ENCODE data around the gene CAMK2N1. TPM values are rescaled to one million over a fixed set of nuclear protein-coding genes. Genes with fewer than 3 reads are reported as not detected.
A peak's percentile ranks its signal among the peaks of the same experiment; 100 is the strongest.
"Not testable (repeated sequence)": the region's sequence is repeated elsewhere in the genome, so short reads cannot be mapped to it uniquely, and the experiment has no call there.

Gene CAMK2N1
- polyA plus RNA-seq (2013, experiment 1 of 2), result 29.7 TPM
- 30.7 TPM for polyA plus RNA-seq (2013, experiment 2 of 2)

DNA sequence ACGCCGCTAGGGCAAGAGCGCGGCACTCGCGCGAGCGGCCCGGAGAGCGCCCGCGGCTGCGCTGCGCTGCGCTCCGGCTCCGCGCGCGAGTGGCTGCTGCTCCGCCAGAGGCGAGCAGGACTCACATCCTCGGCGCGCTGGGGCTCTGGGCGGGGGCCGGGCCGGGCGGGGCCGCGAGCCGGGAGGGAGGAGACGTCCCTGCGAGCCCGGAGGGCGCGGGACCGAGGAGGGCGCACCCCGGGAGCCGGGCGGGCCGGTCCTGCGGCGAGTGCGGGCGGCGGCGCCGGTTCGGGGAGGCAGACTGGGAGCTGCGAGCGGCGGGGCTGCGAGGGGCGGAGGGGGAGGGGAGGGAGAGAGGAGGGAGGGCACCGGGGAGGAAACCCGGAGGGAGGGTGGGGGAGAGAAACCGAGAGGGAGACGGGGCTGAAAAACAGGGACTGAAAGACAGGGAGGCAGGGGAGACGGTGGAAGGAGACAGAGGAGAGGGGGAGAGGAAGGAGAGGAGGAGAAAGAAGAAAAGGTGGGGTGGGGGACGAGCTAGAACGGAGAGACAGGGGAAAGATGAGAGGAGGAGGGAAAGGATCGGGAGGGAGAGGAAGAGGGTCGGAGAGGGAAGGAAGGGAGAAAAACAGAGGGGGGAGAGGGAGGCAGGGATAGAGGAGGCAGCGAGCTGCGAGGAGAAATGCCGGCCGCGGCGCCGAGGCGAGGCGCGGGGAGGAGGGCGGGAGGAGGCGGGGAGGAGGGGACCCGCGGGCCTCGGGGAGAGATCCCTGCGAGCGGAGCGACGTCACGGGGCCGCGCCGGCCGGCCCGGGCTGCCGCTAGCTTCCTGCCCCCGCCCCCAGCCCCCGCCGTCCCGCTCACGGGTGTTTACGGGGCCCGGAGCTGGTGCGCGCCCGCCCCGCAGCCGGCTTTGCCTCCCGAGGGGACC is at the start of gene CAMK2N1:
Gene CAMK2N1, minus strand, starts transcription at position 684 of the 930 bp plus-strand sequence. CDS start 831 bp downstream, outside the sequence.
- Histone ChIP-seq H3K27ac (ENCODE audit: low read depth, low read length, severe bottlenecking) (peak within 1 kb of the TSS; percentile 77), H3K4me3 (ENCODE audit: extremely low read depth, insufficient read depth, low read length, poor library complexity, severe bottlenecking) (peak within 1 kb of the TSS; percentile 73), H3K4me1 (ENCODE audit: control insufficient read depth, insufficient read depth, low read length, poor library complexity, severe bottlenecking) (peaks cover 13% of the 10 kb centered on the region), H3K36me3 (ENCODE audit: control insufficient read depth, insufficient read depth, low read length) (no peaks in the 10 kb centered on the region), H3K9me3 (ENCODE audit: control insufficient read depth, low read length) (no peaks in the 10 kb centered on the region)
- 0 to 1% methylated on average over 56 to 73 of the region's 104 CpGs for WGBS, 2 experiments (ENCODE audit: insufficient coverage in 2 of 2)

DNA sequence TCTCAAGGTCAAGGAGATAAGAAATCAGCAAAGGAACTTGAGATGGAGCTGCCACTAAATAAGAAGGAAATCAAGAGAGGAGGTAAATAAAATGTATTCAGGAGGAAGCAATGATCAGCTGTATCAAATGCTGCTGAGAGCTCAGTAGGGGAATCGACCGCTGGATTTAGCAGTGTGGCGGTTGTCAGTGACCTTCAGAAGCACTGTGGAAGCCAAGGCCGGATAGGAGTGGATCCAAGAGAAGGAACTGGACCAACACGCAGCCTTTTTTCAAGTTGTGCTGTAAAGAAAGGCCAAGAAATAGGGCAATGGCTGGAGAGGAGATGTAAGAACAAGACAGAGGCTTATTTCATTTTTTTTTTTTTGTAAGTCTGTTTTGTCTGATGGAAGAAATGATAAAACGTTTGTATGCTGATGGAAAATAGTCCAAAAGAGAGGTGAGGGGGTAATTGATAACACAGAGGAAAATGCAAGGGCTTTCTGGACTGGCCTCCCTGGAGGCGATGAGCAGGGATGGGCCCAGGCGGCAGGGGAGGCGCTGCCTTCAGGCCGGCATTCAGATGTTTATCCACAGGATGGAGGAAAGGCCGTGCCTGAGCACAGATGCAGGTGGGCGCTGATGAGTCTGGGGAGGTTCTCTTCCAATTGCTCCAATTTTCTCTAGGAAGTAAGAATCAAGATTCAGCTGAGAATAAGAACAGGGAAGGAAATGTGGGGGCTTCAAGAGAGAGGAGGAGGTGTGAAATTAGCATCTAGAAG is 48.8 kb upstream of the CAMK2N1 start:
- 71 to 78% methylated on average over 11 to 12 of the region's 12 CpGs for WGBS, 2 experiments (ENCODE audit: insufficient coverage in 2 of 2)
- Histone ChIP-seq H3K27ac (ENCODE audit: low read depth, low read length, severe bottlenecking) (no peak overlapping the region), H3K36me3 (ENCODE audit: control insufficient read depth, insufficient read depth, low read length) (no peaks in the 10 kb centered on the region), H3K4me3 (ENCODE audit: extremely low read depth, insufficient read depth, low read length, poor library complexity, severe bottlenecking) (no peak overlapping the region), H3K4me1 (ENCODE audit: control insufficient read depth, insufficient read depth, low read length, poor library complexity, severe bottlenecking) (no peaks in the 10 kb centered on the region), H3K9me3 (ENCODE audit: control insufficient read depth, low read length) (no peaks in the 10 kb centered on the region)

DNA sequence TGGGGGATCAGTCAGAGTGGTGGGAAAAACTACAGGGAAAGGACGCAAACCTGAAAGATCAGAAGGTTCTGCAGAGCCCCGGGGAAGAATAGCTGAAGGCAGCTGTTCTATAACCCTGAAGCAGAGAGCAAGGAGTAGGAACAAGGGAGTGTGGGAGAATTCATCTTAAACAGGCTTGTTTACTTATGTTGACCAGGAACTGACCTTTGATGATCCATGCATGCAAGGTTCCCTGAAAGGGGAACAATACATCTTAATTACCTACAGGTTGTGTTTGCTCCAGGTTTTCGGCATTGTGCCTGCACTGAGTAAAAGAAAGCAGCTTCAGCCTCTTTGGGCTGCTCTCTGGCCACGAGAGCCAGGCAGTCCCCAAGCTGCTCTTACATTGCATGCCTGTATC is 47.6 kb upstream of the CAMK2N1 start:
- H3K4me1 ChIP-seq (ENCODE audit: control insufficient read depth, insufficient read depth, low read length, poor library complexity, severe bottlenecking), result no peaks in the 10 kb centered on the region
- H3K4me3 ChIP-seq (ENCODE audit: extremely low read depth, insufficient read depth, low read length, poor library complexity, severe bottlenecking), result no peak overlapping the region
- 80 to 89% methylated on average over 4 of the region's 4 CpGs for WGBS, 2 experiments (ENCODE audit: insufficient coverage in 2 of 2)
- no peak overlapping the region for H3K27ac ChIP-seq (ENCODE audit: low read depth, low read length, severe bottlenecking)
- no peaks in the 10 kb centered on the region for H3K9me3 ChIP-seq (ENCODE audit: control insufficient read depth, low read length)
- no peaks in the 10 kb centered on the region for H3K36me3 ChIP-seq (ENCODE audit: control insufficient read depth, insufficient read depth, low read length)

DNA sequence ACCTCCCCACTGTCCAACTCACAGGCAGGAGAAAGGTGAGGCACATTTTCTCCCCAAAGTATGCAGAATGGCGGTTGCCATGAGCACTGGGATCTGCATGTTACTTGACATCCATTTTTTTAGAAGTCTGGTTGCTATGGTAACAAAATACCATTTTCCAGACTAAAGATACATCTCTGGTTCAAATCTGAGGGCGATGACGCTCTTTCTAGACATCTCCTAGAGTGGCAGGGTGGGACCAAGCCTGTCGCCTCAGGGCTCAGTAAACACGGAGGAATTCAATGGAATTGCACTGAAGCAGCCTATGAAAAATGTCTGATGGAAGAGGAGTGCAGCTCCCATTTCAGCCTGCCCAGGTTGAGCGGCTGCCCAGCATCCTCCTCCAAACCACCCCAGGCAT is 44.9 kb upstream of the CAMK2N1 start:
- H3K27ac ChIP-seq (ENCODE audit: low read depth, low read length, severe bottlenecking), result no peak overlapping the region
- no peaks in the 10 kb centered on the region for H3K36me3 ChIP-seq (ENCODE audit: control insufficient read depth, insufficient read depth, low read length)
- H3K9me3 ChIP-seq (ENCODE audit: control insufficient read depth, low read length), result no peaks in the 10 kb centered on the region
- no peak overlapping the region for H3K4me3 ChIP-seq (ENCODE audit: extremely low read depth, insufficient read depth, low read length, poor library complexity, severe bottlenecking)
- H3K4me1 ChIP-seq (ENCODE audit: control insufficient read depth, insufficient read depth, low read length, poor library complexity, severe bottlenecking), result no peaks in the 10 kb centered on the region
- WGBS, 2 experiments (ENCODE audit: insufficient coverage in 2 of 2), result 72 to 81% methylated on average over 5 to 6 of the region's 6 CpGs

DNA sequence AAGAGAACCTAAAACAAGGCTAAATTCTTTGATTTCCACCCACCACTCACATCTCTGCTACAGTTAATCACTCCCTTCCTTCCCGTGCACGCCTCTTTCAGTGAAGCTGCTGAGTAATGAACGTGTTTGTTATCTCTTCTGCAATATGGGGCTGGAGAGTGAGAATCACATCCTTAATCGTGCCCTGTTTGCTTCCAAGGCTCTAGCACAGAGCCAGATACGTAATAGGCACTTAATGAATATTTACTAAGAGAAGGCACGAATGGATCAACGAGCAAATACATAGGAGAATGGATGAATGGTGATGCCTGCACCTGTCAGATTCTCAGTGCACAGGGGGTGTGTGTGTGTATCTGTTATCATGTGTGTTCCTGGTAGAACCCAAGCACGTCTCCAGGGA is 44.3 kb upstream of the CAMK2N1 start:
- H3K4me3 ChIP-seq (ENCODE audit: extremely low read depth, insufficient read depth, low read length, poor library complexity, severe bottlenecking), result no peak overlapping the region

DNA sequence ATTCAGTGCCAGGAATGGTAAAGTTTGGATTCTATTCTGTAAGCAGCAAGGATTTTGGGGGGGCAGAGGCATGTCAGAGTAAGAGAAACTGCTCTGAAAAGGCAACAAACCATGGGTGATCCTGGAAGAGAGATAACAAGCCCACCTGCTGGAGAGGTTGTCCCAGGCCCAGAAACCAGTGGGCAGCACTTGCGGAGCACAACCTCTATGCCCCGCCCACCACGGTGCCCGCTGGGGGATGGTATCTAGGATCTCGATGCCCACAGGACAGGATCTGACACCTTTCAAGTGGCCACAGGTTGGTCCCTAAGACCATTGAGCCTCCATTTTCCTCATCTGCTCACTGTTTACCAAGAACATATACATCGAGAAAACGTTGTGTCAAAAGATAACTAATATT is 42.2 kb upstream of the CAMK2N1 start:
- no peak overlapping the region for H3K4me3 ChIP-seq (ENCODE audit: extremely low read depth, insufficient read depth, low read length, poor library complexity, severe bottlenecking)
- H3K9me3 ChIP-seq (ENCODE audit: control insufficient read depth, low read length), result no peaks in the 10 kb centered on the region
- no peak overlapping the region for H3K27ac ChIP-seq (ENCODE audit: low read depth, low read length, severe bottlenecking)
- 68 to 72% methylated on average over 7 of the region's 7 CpGs for WGBS, 2 experiments (ENCODE audit: insufficient coverage in 2 of 2)
- H3K36me3 ChIP-seq (ENCODE audit: control insufficient read depth, insufficient read depth, low read length), result no peaks in the 10 kb centered on the region
- no peaks in the 10 kb centered on the region for H3K4me1 ChIP-seq (ENCODE audit: control insufficient read depth, insufficient read depth, low read length, poor library complexity, severe bottlenecking)

More for the DNA sequence above, 44.3 kb upstream of the CAMK2N1 start:
- WGBS, 2 experiments (ENCODE audit: insufficient coverage in 2 of 2), result 71 to 73% methylated on average over 7 to 8 of the region's 8 CpGs
- no peaks in the 10 kb centered on the region for H3K9me3 ChIP-seq (ENCODE audit: control insufficient read depth, low read length)
- no peak overlapping the region for H3K27ac ChIP-seq (ENCODE audit: low read depth, low read length, severe bottlenecking)
- H3K4me1 ChIP-seq (ENCODE audit: control insufficient read depth, insufficient read depth, low read length, poor library complexity, severe bottlenecking), result no peaks in the 10 kb centered on the region
- no peaks in the 10 kb centered on the region for H3K36me3 ChIP-seq (ENCODE audit: control insufficient read depth, insufficient read depth, low read length)

DNA sequence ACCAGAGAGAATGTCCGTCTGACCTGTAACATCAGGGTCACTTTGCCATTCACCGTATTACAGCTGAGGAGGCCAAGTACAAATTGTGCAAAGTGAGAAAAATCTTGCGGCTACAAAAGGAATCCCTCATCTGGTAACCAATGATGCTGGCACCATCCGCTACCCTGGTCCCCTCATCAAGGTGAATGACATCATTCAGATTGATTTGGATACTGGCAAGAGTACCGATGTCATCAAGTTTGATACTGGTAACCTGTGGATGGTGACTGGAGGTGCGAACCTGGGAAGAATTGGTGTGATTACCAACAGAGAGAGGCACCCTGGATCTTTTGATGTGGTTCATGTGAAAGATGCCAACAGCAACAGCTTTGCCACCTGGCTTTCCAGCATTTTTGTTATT is 40.3 kb upstream of the CAMK2N1 start:
- H3K27ac ChIP-seq (ENCODE audit: low read depth, low read length, severe bottlenecking), result no peak overlapping the region
- no peak overlapping the region for H3K4me3 ChIP-seq (ENCODE audit: extremely low read depth, insufficient read depth, low read length, poor library complexity, severe bottlenecking)
- 86 to 89% methylated on average over 6 of the region's 6 CpGs for WGBS, 2 experiments (ENCODE audit: insufficient coverage in 2 of 2)
- H3K9me3 ChIP-seq (ENCODE audit: control insufficient read depth, low read length), result no peaks in the 10 kb centered on the region
- H3K4me1 ChIP-seq (ENCODE audit: control insufficient read depth, insufficient read depth, low read length, poor library complexity, severe bottlenecking), result no peaks in the 10 kb centered on the region
- H3K36me3 ChIP-seq (ENCODE audit: control insufficient read depth, insufficient read depth, low read length), result no peaks in the 10 kb centered on the region

DNA sequence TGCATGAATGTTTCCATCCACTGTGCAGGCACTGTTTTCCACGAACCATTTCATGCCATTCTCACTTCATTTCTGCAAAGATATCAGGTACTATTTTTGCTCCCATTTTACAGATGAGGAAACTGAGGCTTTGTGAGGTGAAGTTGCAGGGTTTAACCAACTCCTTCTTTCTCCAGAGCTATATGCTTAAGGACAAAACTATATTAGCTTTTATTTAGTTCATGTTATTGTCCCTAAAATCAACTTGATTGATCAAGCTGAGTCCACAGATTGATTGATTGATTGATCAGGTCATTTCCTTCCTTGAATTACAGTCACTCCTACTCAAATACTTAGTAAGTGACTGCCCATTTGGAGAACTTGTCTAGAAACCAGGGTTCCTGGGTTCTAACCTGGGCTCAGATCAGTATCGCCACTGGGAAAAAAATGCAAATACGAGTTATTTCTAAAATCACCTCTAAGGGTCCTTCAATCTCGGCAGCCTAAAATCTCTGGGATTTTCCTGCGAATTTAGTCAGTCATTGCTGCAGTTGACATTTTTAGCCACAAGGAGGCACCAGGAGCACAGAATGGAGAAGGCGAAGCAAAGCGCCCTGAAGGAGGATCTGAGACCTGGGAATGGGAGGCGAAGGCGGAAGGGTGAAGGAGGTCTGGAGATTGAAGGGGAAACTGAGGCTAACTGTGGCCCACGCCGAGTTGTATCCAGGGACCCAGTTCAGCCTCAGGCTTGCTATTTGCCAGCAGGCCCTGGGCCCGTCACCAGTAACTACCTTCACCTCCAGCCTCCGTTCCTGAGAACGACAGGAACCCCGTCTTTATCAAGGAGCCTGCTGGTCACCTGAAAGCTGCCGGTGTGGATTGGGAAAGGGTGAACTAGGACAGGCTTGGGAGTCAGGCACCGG is 36.2 kb upstream of the CAMK2N1 start:
- H3K36me3 ChIP-seq (ENCODE audit: control insufficient read depth, insufficient read depth, low read length), result no peaks in the 10 kb centered on the region
- H3K9me3 ChIP-seq (ENCODE audit: control insufficient read depth, low read length), result no peaks in the 10 kb centered on the region
- H3K4me1 ChIP-seq (ENCODE audit: control insufficient read depth, insufficient read depth, low read length, poor library complexity, severe bottlenecking), result no peaks in the 10 kb centered on the region
- H3K27ac ChIP-seq (ENCODE audit: low read depth, low read length, severe bottlenecking), result no peak overlapping the region
- WGBS, 2 experiments (ENCODE audit: insufficient coverage in 2 of 2), result 24 to 29% methylated on average over 13 to 15 of the region's 17 CpGs
- H3K4me3 ChIP-seq (ENCODE audit: extremely low read depth, insufficient read depth, low read length, poor library complexity, severe bottlenecking), result no peak overlapping the region

DNA sequence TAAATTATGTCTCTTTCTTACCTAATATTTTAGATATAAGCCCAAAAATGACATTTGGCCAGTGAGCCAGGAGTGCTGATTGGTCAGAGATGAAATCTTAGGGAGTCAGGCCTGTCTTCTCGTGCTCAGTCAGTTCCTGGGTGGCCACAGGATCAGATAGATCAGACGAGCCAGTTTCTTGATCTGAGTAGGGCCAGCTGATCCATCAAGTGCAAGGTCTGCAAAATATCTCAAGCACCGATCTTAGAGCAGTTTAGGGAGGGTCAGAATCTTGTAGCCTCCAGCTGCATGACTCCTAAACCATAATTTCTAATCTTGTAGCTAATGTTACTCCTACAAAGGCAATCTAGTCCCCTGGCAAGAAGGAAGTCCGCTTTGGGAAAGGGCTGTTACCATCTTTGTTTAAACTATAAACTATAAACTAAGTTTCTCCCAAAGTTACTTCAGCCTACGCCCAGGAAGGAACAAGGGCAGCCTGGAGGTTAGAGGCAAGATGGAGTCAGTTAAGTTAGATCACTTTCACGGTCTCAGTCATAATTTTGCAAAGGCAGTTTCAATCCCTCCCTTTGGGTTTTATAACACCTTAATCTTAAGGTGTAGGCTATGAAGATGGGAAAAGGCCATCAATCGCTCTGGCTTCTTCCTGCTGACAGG is 33.7 kb upstream of the CAMK2N1 start:
- not testable (repeated sequence) for H3K4me3 ChIP-seq (ENCODE audit: extremely low read depth, insufficient read depth, low read length, poor library complexity, severe bottlenecking); H3K36me3 ChIP-seq (ENCODE audit: control insufficient read depth, insufficient read depth, low read length); H3K4me1 ChIP-seq (ENCODE audit: control insufficient read depth, insufficient read depth, low read length, poor library complexity, severe bottlenecking); H3K27ac ChIP-seq (ENCODE audit: low read depth, low read length, severe bottlenecking); H3K9me3 ChIP-seq (ENCODE audit: control insufficient read depth, low read length)
- WGBS, 2 experiments (ENCODE audit: insufficient coverage in 2 of 2), result 74 to 78% methylated on average over 4 to 5 of the region's 7 CpGs

All from mesodermal cell (in vitro differentiated cells).